Tibial nerve (tissue), 4 donors: ENCODE measurements around the gene MORC2. TPM values are rescaled to one million over a fixed set of nuclear protein-coding genes. Genes with fewer than 3 reads are reported as not detected.

Experiments
- DNase-seq, 2 donors: peaks; one replicate each; pipeline ENCODE4 v3.0.0-alpha.2; 2019; ENCODE audit warnings: low spot score in 2 of 2
- H3K27ac ChIP-seq, 4 donors: fragments of 200-600 bp; sonication (generic) in 3 of 4; one replicate each; pipeline ENCODE4 v1.5.1; 2017 to 2019; ENCODE audit warnings: mild to moderate bottlenecking in 1 of 4
- H3K27me3 ChIP-seq, 2 donors: fragments of 200-600 bp; sonication (generic) in 1 of 2; one replicate each; pipeline versions ENCODE4 v1.5.1 to v1.6.0; 2017 to 2019
- H3K36me3 ChIP-seq, 3 donors: fragments of 200-600 bp; sonication (generic); one replicate each; pipeline ENCODE4 v1.5.1; 2018 to 2019
- H3K4me1 ChIP-seq, 4 donors: fragments of 200-600 bp; sonication (generic) in 3 of 4; one replicate each; pipeline ENCODE4 v1.5.1; 2017 to 2019
- H3K4me3 ChIP-seq, 4 donors: fragments of 200-600 bp; sonication (generic) in 3 of 4; one replicate each; pipeline ENCODE4 v1.5.1; 2017 to 2019; ENCODE audit warnings: mild to moderate bottlenecking in 1 of 4, moderate library complexity in 1 of 4
- H3K9me3 ChIP-seq, 4 donors: fragments of 200-600 bp; sonication (generic) in 3 of 4; one replicate each; pipeline ENCODE4 v1.5.1; 2017 to 2019
- CTCF ChIP-seq, 5 experiments: fragments of 200-600 bp in 3 of 5; fragments of 450-650 bp in 2 of 5; sonication (generic) in 3 of 5; IDR thresholded peaks; one replicate each; pipeline ENCODE4 v1.5.1; 2016 to 2019; ENCODE audit warnings: antibody characterized with exemption in 5 of 5, mild to moderate bottlenecking in 3 of 5, moderate library complexity in 2 of 5
- EP300 ChIP-seq, 2 donors: sonication (generic); formaldehyde crosslinking; IDR thresholded peaks; one replicate each; pipeline ENCODE4 v1.6.1; 2017; ENCODE audit warnings: antibody characterized with exemption in 2 of 2, mild to moderate bottlenecking in 1 of 2
- POLR2A ChIP-seq, 2 donors: fragments of 450-650 bp; IDR thresholded peaks; one replicate each; pipeline ENCODE4 v1.6.1; 2017; ENCODE audit warnings: antibody characterized with exemption in 2 of 2, mild to moderate bottlenecking in 2 of 2, moderate library complexity in 2 of 2
- WGBS, 2 donors: methylation state at CpG; one replicate each; pipeline ENCODE4 v1.1.5; 2018; 5-methylcytosine and 5-hydroxymethylcytosine counted together
- total RNA-seq, 4 donors: library from RNA; depleted of rRNA; stranded (reverse); fragments of >200 nt; gene quantifications; one replicate each; pipeline ENCODE4 v1.1.0, GENCODE V29; 2016

MORC2 gene
- total RNA-seq, 4 donors from 2014 or later, result 18.0 to 22.0 (median 21.0) TPM

DNA sequence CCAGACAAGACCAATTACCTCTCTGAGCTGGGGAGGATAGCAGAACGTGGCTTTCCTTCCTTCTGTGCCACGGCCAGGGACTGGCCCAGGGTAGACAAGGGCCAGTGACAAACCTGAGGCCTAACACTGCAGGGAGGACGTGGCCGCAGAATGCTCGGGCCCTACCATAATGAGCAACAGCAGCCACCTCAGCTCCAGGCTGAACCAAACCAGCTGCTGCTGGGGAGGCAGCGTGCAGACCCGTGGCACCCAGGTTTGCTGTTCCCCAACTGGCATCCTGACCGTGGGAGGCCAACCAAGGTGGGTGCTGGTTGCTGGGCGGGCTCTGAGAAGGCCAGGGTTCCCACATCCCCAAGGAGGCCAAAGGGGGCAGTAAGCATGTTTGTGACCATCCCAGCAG, 83.0 kb downstream of the MORC2 start:
- Histone ChIP-seq H3K27me3 (no peaks in the 10 kb centered on the region), H3K4me3 (no peak overlapping the region), H3K27ac (no peak overlapping the region), H3K9me3 (no peaks in the 10 kb centered on the region), H3K4me1 (no peaks in the 10 kb centered on the region), H3K36me3 (peaks cover 0 to 21% (median 0%) of the 10 kb centered on the region in 3 donors)
- no peak for DNase-seq
- WGBS, 2 donors, result 86 to 87% methylated on average over 4 to 7 of the region's 9 CpGs
- TF ChIP-seq POLR2A (IDR thresholded peaks at IDR 0.05), result no peak
- no peak for TF ChIP-seq CTCF (IDR thresholded peaks at IDR 0.05)
- TF ChIP-seq EP300 (IDR thresholded peaks at IDR 0.05), result no peak

DNA sequence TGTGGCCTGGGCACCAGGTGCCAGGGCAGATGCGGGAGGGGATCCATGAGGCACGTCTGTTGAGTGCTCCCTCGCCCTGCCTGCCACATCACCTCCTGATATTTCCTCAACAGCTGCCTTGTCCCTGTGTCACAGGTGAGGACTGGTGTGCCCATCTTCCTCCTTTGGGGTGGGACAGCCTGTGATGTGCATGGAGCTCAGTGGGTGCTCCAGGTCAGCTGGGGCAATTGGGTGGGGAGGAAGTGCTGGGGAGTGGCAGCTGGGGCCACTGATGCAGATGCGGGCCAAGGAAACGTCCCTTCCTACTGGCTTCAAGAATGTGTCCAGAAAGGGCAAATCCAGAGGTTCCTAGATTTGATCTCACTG, 83.6 kb downstream of the MORC2 start:
- Histone ChIP-seq H3K27ac (no peak overlapping the region), H3K4me1 (no peaks in the 10 kb centered on the region), H3K27me3 (no peaks in the 10 kb centered on the region), H3K4me3 (no peak overlapping the region), H3K9me3 (no peaks in the 10 kb centered on the region), H3K36me3 (peaks cover 0 to 21% (median 0%) of the 10 kb centered on the region in 3 donors)
- WGBS, 2 donors, result 79 to 85% methylated on average over 5 of the region's 5 CpGs
- no peak for DNase-seq
- TF ChIP-seq POLR2A (IDR thresholded peaks at IDR 0.05) (no peak), EP300 (IDR thresholded peaks at IDR 0.05) (no peak), CTCF (IDR thresholded peaks at IDR 0.05) (no peak)

GRCh38 chr22:30884211-30885000, 84.2 kb downstream of the MORC2 start:
- TF ChIP-seq EP300 (IDR thresholded peaks at IDR 0.05) (no peak), POLR2A (IDR thresholded peaks at IDR 0.05) (no peak), CTCF (IDR thresholded peaks at IDR 0.05) (no peak)
- no peak overlapping the region for H3K4me3 ChIP-seq
- 89 to 92% methylated on average over 14 of the region's 18 CpGs for WGBS, 2 donors
- DNase-seq, result no peak
- H3K9me3 ChIP-seq, result no peaks in the 10 kb centered on the region
- H3K36me3 ChIP-seq, result peaks cover 0 to 15% (median 0%) of the 10 kb centered on the region in 3 donors
- no peaks in the 10 kb centered on the region for H3K4me1 ChIP-seq
- H3K27ac ChIP-seq, result no peak overlapping the region
- no peaks in the 10 kb centered on the region for H3K27me3 ChIP-seq

- Histone ChIP-seq H3K4me1 (no peaks in the 10 kb centered on the region), H3K4me3 (no peak overlapping the region), H3K9me3 (no peaks in the 10 kb centered on the region), H3K36me3 (peaks cover 0 to 9% (median 0%) of the 10 kb centered on the region in 3 donors), H3K27me3 (no peaks in the 10 kb centered on the region), H3K27ac (no peak overlapping the region)
- TF ChIP-seq CTCF (IDR thresholded peaks at IDR 0.05) (no peak), EP300 (IDR thresholded peaks at IDR 0.05) (no peak), POLR2A (IDR thresholded peaks at IDR 0.05) (no peak)
- 95 to 96% methylated on average over 7 of the region's 7 CpGs for WGBS, 2 donors
- no peak for DNase-seq
These were observed 84.9 kb downstream of the MORC2 start for GRCh38 chr22:30883586-30884145.

DNA sequence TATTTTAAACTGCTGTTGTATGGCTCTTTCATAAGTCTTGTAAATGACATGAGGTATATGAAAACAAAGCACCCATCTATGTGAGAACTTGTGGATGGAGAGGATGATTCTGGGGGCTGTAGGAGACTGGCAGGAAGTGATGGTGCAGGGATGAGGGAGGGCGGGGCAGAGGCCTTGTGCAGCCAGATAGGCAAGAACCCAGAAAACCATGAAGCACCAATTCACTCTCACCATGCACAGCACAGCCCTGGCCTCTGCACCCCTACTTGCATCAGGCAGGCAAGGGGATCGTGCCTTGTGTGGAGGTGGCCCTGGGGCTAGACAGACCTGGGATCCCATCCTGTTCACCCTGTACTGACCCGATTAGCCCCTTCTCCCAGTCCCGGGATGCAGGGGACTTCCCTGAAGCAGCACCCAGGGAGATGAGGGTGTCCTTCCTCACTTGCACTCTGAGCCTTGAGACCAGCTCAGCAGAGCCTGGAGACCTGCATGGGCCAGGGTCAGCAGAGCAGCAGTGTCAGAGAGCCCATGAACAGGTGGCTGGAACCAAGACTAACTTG, 85.5 kb downstream of the MORC2 start:
- Histone ChIP-seq H3K4me3 (no peak overlapping the region), H3K27ac (no peak overlapping the region), H3K9me3 (no peaks in the 10 kb centered on the region), H3K4me1 (no peaks in the 10 kb centered on the region), H3K27me3 (no peaks in the 10 kb centered on the region), H3K36me3 (peaks cover 0 to 6% (median 0%) of the 10 kb centered on the region in 3 donors)
- 89 to 96% methylated on average over 2 to 4 of the region's 4 CpGs for WGBS, 2 donors
- TF ChIP-seq POLR2A (IDR thresholded peaks at IDR 0.05) (no peak), CTCF (IDR thresholded peaks at IDR 0.05) (no peak), EP300 (IDR thresholded peaks at IDR 0.05) (no peak)
- no peak for DNase-seq
